Activated CD4-positive, alpha-beta T cell treated with anti-CD3 and anti-CD28 coated beads for 48 hours (primary cell): ENCODE measurements around the gene C2orf74.
"Not testable (repeated sequence)": the region's sequence is repeated elsewhere in the genome, so short reads cannot be mapped to it uniquely, and the experiment has no call there.

Source experiments
- DNase-seq: peaks from one replicate; pipeline ENCODE4 v3.0.0-alpha.2; 2020

C2orf74 gene

DNA sequence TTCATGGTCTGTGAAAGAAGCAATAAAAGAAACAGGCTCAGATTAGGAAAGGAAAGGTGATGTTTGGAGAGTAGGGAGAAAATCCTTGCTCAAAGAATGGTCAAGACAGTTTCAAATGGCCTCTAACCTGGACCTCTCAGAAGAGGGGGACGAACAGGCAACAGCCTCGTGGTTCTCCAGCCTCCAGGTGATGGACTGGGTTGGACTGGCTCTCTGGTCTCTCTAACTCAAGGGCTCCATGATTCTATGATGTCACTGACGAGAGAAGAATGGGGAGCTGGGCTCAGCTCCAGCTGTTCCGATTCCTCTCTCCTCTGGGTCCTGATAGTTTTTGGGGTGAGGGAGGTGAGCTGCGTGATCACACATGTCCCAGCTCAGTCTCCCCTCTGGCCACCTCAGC is at the start of gene C2orf74:
C2orf74 (plus strand) TSS at position 301 of the 400 bp plus-strand sequence. CDS start 327 bp downstream, outside the sequence.
- DNase-seq: no peak

DNA sequence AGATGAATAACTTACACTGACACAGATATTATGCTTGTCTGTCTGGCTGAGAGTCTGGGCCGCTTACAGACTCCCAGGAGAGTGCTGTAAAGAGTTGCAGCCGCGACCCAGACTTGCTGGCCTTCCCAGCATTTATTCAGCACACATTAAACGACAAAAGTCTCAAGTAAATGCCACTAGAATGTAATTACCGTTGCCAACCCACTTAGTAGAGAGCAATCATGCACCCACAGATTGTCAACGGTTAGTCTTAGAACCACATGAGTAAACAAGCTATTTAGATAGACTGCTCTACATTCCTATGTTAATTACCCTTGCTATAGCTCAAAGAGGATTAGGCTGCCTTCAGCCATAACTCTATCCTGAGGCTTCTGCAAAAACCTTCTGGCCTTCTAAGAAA is 47.8 kb upstream of the C2orf74 start:
- DNase-seq: no peak

GRCh38 chr2:61116302-61116701 is 45.7 kb upstream of the C2orf74 start:
- no peak for DNase-seq

GRCh38 chr2:61117534-61117933 is 44.5 kb upstream of the C2orf74 start:
- no peak for DNase-seq

- DNase-seq: no peak
Measured at GRCh38 chr2:61125123-61125710, 36.8 kb upstream of the C2orf74 start.

DNA sequence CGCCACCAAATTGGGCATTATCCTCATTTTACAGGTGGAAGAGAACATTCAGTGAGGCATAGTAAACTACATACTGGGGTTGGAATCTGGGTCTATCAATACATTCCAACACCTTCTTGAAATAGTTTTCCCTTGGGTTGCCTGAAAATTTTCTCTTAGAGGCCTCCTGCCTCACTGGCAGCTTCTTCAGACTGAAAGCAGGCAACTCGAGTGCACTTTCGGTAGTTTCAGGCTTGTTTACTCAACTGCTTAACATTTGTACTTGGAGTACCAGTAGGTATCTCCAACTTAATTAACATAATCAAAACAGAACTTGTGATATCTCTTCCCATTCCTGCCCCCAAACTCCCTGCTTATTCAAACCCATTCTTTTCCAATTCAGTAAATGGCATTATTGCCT is 36.2 kb upstream of the C2orf74 start:
- DNase-seq: no peak

DNA sequence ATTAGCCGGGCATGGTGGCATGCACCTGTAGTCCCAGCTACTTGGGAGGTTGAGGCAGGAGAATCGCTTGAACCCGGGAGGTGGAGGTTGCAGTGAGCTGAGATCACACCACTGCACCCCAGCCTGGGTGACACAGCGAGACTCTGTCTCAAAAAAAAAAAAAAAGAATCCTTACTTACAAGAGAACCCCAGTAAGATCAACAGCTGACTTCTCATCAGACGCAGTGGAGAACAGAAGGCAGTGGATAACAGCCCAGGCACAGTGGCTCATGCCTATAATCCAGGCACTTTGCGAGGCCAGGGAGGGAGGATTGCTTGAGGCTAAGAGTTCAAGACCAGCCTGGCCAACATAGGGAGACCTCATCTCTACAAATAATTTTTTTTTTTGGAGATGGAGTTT is 33.9 kb upstream of the C2orf74 start:
- DNase-seq: not testable (repeated sequence)

- no peak for DNase-seq
Measured at GRCh38 chr2:61134141-61134540, 27.8 kb upstream of the C2orf74 start.

- no peak for DNase-seq
Measured at GRCh38 chr2:61135510-61135909, 26.5 kb upstream of the C2orf74 start.

GRCh38 chr2:61138859-61139258 is 23.1 kb upstream of the C2orf74 start:
- DNase-seq: no peak

DNA sequence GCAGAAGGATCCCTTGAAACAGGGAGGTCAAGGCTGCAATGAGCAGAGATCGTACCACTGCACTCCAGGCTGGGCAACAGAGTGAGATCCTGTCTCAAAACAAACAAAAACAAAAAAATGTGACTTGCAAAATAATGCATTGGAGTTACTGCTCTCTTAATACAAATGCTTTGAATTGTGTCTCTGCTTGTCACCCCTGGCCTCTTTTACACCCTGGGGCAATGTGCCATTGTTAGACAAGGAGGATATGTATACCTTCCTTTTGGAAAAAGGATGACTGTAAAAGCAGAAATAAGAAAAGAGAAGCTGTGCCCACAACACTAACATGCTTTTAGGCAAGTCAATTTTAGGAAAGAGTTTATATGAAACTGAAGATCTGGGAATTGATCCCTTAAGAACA is 20.8 kb upstream of the C2orf74 start:
- DNase-seq: no peak

GRCh38 chr2:61144697-61145268 is 17.2 kb upstream of the C2orf74 start:
- peak; percentile 96 for DNase-seq

GRCh38 chr2:61145990-61146389 is 16.0 kb upstream of the C2orf74 start:
- no peak for DNase-seq

DNA sequence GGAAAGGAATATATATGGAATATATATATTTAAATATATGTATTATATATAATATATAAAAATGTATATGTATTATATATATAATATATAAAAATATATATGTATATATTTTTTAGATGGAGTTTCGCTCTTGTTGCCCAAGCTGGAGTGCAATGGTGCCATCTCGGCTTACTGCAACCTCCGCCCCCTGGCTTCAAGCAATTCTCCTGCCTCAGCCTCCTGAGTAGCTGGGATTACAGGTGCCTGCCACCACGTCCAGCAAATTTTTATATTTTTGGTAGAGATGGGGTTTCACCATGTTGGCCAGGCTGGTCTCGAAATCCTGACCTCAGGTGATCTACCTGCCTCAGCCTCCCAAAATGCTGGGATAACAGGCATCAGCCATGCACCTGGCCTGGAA is 13.9 kb upstream of the C2orf74 start:
- not testable (repeated sequence) for DNase-seq

GRCh38 chr2:61149074-61149473 is 12.9 kb upstream of the C2orf74 start:
- DNase-seq: no peak

- no peak for DNase-seq
Measured at GRCh38 chr2:61151436-61151835, 10.6 kb upstream of the C2orf74 start.

GRCh38 chr2:61157371-61158003 is 4.5 kb upstream of the C2orf74 start:
- no peak for DNase-seq

DNA sequence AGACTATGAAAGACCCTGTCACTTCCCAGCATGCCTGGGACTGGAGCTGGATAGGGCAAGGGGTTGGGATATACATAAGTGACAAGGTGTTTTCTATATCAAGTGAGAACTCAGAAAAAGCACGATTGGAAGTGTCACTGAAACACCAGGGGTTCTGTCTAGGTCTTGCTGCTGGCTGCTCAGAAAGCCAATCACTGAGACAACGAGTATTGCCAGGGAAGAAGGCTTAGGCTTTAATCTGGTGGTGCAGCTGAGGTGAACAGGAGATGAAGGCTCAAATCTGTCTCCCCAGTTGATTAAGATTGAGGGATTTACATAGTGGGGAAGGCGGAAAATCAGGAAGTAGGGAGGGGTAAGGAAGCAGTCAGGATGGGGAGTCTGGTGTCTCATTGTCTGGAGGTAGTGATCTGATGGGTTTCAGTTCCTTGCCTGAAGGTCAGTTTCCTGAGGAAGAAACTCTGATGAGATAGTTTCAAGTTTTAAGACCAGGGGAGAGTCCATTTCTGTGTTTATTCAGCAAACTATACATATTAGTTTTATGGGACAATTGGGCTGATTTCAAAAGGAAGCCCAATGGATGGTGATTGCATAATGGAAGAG is 3.5 kb upstream of the C2orf74 start:
- no peak for DNase-seq

DNA sequence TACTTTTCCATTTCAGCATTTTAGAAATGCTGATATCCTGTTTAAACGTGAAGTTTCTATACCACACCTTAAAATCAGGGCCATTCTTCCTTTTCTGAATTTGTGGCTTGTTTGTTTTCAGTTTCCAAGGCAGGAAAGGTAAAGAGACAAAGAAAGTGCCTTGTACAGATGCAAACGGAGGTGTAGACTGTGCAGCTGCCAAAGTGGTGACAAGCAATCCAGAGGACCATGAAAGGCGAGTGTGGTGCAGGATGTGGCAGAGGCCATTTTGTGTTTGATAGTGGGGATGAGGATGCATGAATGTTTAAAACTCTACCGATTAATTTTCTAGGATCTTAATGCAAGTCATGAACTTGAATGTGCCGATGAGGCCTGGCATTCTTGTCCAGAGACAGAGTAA is 733 bp downstream of the C2orf74 start:
- DNase-seq: no peak

- not testable (repeated sequence) for DNase-seq
Measured at GRCh38 chr2:61165082-61165481, 3.1 kb downstream of the C2orf74 start.

GRCh38 chr2:61165946-61166345 is 4.0 kb downstream of the C2orf74 start:
- DNase-seq: no peak

DNA sequence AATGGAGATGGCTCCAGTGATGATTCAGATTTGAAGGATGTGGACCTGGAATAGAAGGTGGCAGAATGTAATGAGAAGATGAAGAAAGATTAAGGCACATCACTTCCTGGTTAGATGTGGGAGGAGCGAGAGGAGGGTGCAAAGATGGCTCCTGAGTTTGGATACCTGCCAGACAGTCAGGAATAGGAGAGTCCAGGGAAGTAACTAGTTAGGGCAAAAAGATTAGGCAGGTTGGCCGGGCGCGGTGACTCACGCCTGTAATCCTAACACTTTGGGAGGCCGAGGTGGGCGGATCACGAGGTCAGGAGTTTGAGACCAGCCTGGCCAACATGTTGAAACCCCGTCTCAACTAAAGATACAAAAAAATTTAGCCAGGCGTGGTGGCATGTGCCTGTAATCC is 5.6 kb downstream of the C2orf74 start:
- DNase-seq: no peak

GRCh38 chr2:61172671-61173070 is 10.7 kb downstream of the C2orf74 start:
- no peak for DNase-seq

GRCh38 chr2:61173116-61173515 is 11.1 kb downstream of the C2orf74 start:
- no peak for DNase-seq
